Brain pericyte (primary cell): ENCODE results near the gene OLAH.
A peak's percentile ranks its signal among the peaks of the same experiment; 100 is the strongest.
"Not testable (repeated sequence)": the region's sequence is repeated elsewhere in the genome, so short reads cannot be mapped to it uniquely, and the experiment has no call there.

Experiments
- DNase-seq: peaks from one replicate; pipeline ENCODE4 v3.0.0-alpha.2; 2012; ENCODE audit warnings: low read depth, low spot score

Gene OLAH

DNA sequence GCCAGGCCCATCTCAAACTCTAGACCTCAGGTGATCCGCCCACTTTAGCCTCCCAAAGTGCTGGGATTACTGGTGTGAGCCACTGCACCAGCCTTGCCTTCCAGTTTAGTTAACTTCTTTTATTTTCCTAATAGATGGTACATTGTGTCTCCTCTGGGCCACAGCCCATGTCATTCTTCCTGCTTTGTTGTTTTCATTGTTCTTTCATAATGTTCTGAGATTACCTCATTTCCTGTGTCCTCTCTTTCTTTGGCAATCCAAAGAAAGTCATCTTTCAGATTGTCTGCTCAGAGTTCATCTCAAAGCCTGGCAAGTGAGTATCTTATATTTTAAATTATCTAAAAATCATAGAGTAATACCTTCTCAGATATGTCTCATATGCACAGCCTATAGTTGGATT, at the start of gene OLAH:
TSS of gene OLAH (plus strand) at position 270 of the 400 bp plus-strand sequence. CDS start 3,346 bp downstream, outside the sequence.
- DNase-seq: no peak

GRCh38 chr10:14995964-14996565, 47.7 kb upstream of the OLAH start:
- DNase-seq: no peak

DNA sequence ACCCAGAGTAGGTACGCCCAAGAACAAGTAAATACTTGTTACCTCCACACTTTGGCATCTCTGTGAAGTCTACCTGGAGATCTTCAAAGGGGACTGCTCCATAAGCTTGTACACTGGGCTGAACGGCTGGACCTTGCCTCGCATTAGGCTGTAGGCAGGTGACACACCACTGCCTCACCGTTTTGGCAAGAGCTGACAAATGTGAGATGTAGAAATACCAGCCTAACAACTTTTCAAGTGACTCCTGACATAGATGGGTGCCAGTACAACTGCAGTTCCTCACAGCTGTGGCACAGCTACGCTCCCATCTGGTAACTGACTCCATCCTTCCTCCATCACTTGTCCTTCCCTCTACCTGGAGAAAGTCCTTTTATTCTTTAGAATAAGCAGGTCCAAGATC, 30.2 kb upstream of the OLAH start:
- DNase-seq: not testable (repeated sequence)

DNA sequence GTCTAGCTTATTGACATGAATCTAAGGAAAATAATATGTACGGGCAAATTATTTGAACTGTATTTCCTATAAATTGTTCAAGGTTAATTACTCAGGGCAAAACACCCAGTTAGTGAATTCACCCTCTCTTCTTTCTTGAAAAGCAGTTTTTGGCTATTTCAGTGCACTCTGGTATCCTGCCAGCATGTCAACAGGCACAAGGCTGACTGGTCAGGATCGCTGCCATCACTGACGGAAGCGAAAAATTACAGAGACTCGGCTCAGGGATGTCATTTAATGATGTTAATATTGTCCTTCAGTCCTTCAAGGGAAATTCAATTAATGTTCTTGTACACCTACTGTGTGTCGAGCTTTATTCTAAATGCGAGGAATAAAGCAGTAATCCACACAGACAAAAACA, 28.3 kb upstream of the OLAH start:
- DNase-seq: no peak

DNA sequence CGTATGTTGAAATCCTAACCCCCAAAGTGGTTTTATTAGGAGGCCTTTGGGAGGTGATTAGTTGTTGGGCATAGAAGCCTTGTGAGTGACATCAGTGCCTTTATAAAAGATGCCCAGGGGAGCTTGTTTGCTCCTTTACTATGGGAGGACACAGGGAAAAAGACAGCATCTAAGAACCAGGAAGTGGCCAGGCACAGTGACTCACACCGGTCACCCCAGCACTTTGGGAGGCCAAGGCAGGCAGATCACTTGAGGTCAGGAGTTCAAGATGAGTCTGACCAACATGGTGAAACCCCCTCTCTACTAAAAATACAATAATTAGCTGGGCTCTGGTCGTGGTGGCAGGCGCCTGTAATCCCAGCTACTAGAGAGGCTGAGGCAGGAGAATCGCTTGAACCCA, 22.8 kb upstream of the OLAH start:
- not testable (repeated sequence) for DNase-seq

DNA sequence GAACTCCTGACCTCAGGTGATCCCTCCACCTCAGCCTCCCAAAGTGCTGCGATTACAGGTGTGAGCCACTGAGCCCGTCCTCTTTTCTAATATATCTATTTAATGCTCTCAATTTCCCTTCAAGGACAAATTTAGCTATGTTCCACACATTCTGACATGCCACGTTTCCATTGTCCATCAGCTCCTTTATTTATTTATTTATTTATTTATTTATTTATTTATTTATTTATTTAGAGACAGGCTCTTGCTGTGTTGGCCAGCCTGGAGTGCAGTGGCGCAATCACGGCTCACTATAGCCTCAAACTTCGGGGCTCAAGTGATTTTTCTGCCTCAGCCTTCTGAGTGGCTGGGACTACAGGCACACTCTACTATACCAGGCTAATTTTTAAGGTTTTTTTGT, 20.7 kb upstream of the OLAH start:
- DNase-seq: not testable (repeated sequence)

- DNase-seq: not testable (repeated sequence)
These were observed 19.4 kb upstream of the OLAH start for GRCh38 chr10:15024017-15025004.

- DNase-seq: not testable (repeated sequence)
These were observed 18.7 kb upstream of the OLAH start for GRCh38 chr10:15025040-15025439.

DNA sequence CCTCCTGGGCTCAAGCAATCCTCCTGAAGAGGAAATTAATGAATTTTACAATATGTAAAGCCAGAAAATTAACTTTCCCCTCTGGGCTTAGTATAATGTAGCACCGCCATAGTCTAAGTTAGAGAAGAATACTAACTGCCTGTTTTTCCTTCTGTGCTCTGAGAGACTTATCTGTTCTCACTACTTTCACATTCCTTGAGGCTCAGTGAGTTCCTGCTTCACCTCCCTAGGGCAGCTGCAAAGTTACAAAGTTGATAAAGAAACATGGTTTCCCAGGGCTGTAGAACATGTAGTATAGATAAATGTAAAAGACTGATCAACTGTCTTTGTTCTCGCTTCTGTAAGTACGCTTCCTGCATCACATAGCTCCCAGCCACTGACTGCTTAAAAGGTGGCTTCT, 16.0 kb upstream of the OLAH start:
- DNase-seq: no peak

- peak; percentile 83 for DNase-seq
These were observed 8.1 kb upstream of the OLAH start for GRCh38 chr10:15035385-15036301.

GRCh38 chr10:15037691-15038090, 6.1 kb upstream of the OLAH start:
- DNase-seq: no peak

GRCh38 chr10:15038416-15038815, 5.3 kb upstream of the OLAH start:
- DNase-seq: no peak

DNA sequence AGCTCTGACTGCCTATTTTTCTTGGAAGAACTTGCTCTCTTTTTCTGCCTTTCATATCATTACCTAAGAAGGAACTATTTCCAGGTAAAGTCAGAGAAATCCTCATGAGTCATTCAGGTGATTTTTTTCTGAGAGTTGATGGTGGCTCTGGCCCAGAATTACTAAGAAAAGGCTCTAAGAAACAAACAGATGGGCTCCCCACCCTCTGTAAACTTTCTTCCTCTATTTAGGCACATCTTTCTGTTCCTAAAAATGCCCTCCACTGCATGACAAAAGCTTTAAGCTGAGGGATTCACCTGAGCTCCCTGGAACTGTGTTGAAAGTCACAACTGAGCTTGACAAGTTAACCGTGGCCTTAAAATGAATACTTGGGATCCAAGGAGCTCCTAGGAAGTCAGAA, 1.6 kb downstream of the OLAH start:
- DNase-seq: no peak

DNA sequence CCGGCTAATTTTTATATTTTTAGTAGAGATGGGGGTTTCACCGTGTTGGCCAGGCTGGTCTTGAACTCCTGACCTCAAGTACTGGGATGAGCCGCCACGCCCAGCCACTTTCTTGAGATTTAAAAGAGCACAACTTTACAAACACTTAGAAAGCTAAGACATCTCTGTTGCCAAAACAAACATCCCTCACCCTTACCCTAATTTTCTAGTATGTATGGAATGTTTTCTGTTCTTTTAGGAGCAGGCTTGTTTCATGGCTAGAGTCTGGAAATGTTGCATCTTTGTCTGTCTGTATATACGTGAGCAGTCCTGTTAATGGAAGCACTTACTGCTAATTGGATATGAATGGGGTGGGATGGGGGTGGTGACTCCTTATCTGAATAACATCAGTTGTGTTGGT, 2.9 kb downstream of the OLAH start:
- peak; percentile 36 for DNase-seq

GRCh38 chr10:15049533-15049932, 5.8 kb downstream of the OLAH start:
- no peak for DNase-seq

GRCh38 chr10:15052121-15052520, 8.4 kb downstream of the OLAH start:
- no peak for DNase-seq

GRCh38 chr10:15053061-15053460, 9.3 kb downstream of the OLAH start:
- DNase-seq: no peak

GRCh38 chr10:15058689-15059088, 14.9 kb downstream of the OLAH start:
- no peak for DNase-seq

DNA sequence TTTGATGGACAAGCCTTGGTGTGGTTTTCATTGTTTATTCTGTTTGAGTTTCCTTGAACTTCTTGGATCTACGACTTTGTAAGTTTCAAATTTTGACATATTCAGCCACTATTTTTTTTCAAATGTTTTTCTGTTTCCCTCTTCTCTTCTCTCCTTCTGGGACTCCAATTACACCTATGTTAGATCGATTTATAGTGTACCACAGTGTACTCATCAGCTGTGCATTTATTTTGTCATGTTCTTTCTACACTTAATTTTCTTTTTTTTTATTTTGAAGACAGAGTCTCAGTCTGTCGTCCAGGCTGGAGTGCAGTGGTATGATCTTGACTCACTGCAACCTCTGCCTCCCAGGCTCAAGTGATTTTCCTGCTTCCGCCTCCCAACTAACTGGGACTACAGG, 16.2 kb downstream of the OLAH start:
- no peak for DNase-seq

DNA sequence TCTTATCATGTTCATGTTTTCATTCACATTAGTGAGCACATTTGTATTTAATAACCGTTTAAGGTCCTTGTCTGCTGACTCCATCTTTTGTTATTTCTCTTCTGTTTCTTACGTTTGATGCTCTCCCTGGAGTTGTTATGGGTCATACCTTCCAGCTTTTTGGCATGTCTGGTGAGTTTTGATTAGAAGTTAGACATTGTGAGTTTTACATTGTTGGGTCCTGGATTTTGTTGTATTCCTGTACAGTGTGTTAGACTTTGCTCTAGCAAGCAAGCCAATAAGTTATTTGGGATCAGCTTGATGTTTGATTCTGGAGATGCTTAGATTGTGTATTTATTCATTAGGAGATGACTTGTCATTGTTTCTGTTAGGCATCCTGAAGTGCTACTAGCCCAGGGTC, 16.9 kb downstream of the OLAH start:
- no peak for DNase-seq

GRCh38 chr10:15067154-15067553, 23.4 kb downstream of the OLAH start:
- no peak for DNase-seq

DNA sequence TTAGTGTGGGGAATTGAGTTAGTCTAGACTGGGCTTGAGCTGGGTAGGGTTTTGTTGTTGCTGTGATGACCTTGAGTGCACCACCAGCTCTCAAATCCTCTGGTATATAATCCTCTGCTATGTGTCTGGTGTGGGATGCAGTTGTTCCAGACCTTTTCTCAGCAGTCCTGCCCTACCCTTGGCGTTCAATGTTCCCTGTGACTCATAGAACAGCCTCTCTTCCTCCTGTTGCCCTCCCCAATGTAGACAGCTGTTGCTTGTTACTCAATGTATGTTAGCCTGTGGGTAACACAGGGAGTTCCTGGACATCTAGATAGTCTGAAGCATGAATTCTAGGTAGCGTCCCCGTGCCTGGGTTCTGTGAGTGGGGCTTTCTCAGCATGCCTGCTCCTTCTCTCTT, 25.1 kb downstream of the OLAH start:
- DNase-seq: no peak
